MM.1S (cell line): ENCODE data around the gene EIF3F.

ENCODE experiments used
- DNase-seq: peaks from one replicate; pipeline ENCODE4 v3.0.0-alpha.2; 2015
- H2AFZ ChIP-seq: fragments of 300-600 bp; sonication (generic); 2 replicates; pipeline ENCODE4 v1.6.0; 2016; ENCODE audit warnings: antibody characterized with exemption, low read length
- H3F3A ChIP-seq: fragments of 300-600 bp; sonication (generic); 2 replicates; pipeline ENCODE4 v1.6.1; 2016; ENCODE audit warnings: mild to moderate bottlenecking, antibody characterized with exemption, low read length, moderate library complexity, mixed read lengths; ENCODE audit not compliant: insufficient read depth
- H3K27ac ChIP-seq: fragments of 300-600 bp; sonication (generic); 2 replicates; pipeline ENCODE4 v1.5.1; 2016; ENCODE audit warnings: mild to moderate bottlenecking, low read length
- H3K27me3 ChIP-seq: fragments of 300-600 bp; sonication (generic); replicated peaks from 2 replicates; pipeline ENCODE4 v1.6.0; 2016; ENCODE audit warnings: low read length; ENCODE audit not compliant: insufficient read depth
- H3K36me3 ChIP-seq: fragments of 300-600 bp; sonication (generic); replicated peaks from 2 replicates; pipeline ENCODE4 v1.6.1; 2016; ENCODE audit warnings: mild to moderate bottlenecking, low read length, mixed read lengths; ENCODE audit not compliant: insufficient read depth
- H3K4me1 ChIP-seq: fragments of 300-600 bp; sonication (generic); 2 replicates; pipeline ENCODE4 v1.6.1; 2016; ENCODE audit warnings: low read length, mixed read lengths
- H3K4me2 ChIP-seq: fragments of 300-600 bp; sonication (generic); 2 replicates; pipeline ENCODE4 v1.6.0; 2016; ENCODE audit warnings: low read depth, low read length
- H3K4me3 ChIP-seq: fragments of 300-600 bp; sonication (generic); 2 replicates; pipeline ENCODE4 v1.5.1; 2016; ENCODE audit warnings: low read length, mixed read lengths
- H3K79me2 ChIP-seq: fragments of 300-600 bp; sonication (generic); 2 replicates; pipeline ENCODE4 v1.6.1; 2016; ENCODE audit warnings: mixed run types, low read length, mixed read lengths
- H3K9ac ChIP-seq: fragments of 300-600 bp; sonication (generic); 2 replicates; pipeline ENCODE4 v1.6.1; 2016; ENCODE audit warnings: low read length, mixed read lengths
- H3K9me2 ChIP-seq: fragments of 300-600 bp; sonication (generic); replicated peaks from 2 replicates; pipeline ENCODE4 v1.6.1; 2016; ENCODE audit warnings: mild to moderate bottlenecking, low read length, mixed read lengths; ENCODE audit not compliant: insufficient read depth
- H3K9me3 ChIP-seq: fragments of 300-600 bp; sonication (generic); replicated peaks from 2 replicates; pipeline ENCODE4 v1.6.1; 2016; ENCODE audit warnings: mild to moderate bottlenecking, low read length, mixed read lengths; ENCODE audit not compliant: insufficient read depth
- H4K20me1 ChIP-seq: fragments of 300-600 bp; sonication (generic); 2 replicates; pipeline ENCODE4 v1.6.1; 2016; ENCODE audit warnings: mild to moderate bottlenecking, low read length, moderate library complexity, mixed read lengths; ENCODE audit not compliant: insufficient read depth
- CTCF ChIP-seq: fragments of 300-600 bp; sonication (generic); IDR thresholded peaks from 2 replicates; pipeline ENCODE4 v1.5.1; 2016; ENCODE audit warnings: antibody characterized with exemption, low read length, mixed read lengths
- EZH2 ChIP-seq: fragments of 300-600 bp; sonication (generic); optimal IDR thresholded peaks from 2 replicates; pipeline ENCODE3; 2017; ENCODE audit warnings: low read depth, mild to moderate bottlenecking, antibody characterized with exemption, low read length, mixed read lengths
- EZH2phosphoT487 ChIP-seq: fragments of 300-600 bp; sonication (generic); IDR thresholded peaks from 2 replicates; pipeline ENCODE4 v1.6.1; 2018; ENCODE audit warnings: antibody characterized with exemption, low read length

The EIF3F gene

GRCh38 chr11:7999795-8000194, 12.7 kb downstream of the EIF3F start:
- no peaks in the 10 kb centered on the region for H3K4me1 ChIP-seq
- no peak overlapping the region for H3K4me2 ChIP-seq
- no peaks in the 10 kb centered on the region for H3K27me3 ChIP-seq
- H3K36me3 ChIP-seq, result peaks cover 12% of the 10 kb centered on the region; the same call in 1 of the 2 replicates
- H3K4me3 ChIP-seq, result no peak overlapping the region
- no peaks in the 10 kb centered on the region for H3K9me2 ChIP-seq
- H3K9me3 ChIP-seq, result no peaks in the 10 kb centered on the region
- H3K79me2 ChIP-seq, result no peaks in the 10 kb centered on the region
- no peaks in the 10 kb centered on the region for H3F3A ChIP-seq
- no peak for DNase-seq
- TF ChIP-seq EZH2 (no peak), CTCF (no peak), EZH2phosphoT487 (no peak)
- H3K9ac ChIP-seq, result no peak overlapping the region
- no peak overlapping the region for H2AFZ ChIP-seq
- no peak overlapping the region for H3K27ac ChIP-seq
- no peaks in the 10 kb centered on the region for H4K20me1 ChIP-seq

GRCh38 chr11:8000390-8000789, 13.3 kb downstream of the EIF3F start:
- no peak overlapping the region for H3K9ac ChIP-seq
- H3K27me3 ChIP-seq, result no peaks in the 10 kb centered on the region
- H3K4me3 ChIP-seq, result no peak overlapping the region
- no peaks in the 10 kb centered on the region for H4K20me1 ChIP-seq
- no peaks in the 10 kb centered on the region for H3K4me1 ChIP-seq
- H3K79me2 ChIP-seq, result no peaks in the 10 kb centered on the region
- no peaks in the 10 kb centered on the region for H3K9me2 ChIP-seq
- no peaks in the 10 kb centered on the region for H3K9me3 ChIP-seq
- H3K36me3 ChIP-seq, result peaks cover 10% of the 10 kb centered on the region; the same call in 1 of the 2 replicates
- TF ChIP-seq CTCF, result no peak
- no peak for DNase-seq
- H3K4me2 ChIP-seq, result no peak overlapping the region
- no peak overlapping the region for H3K27ac ChIP-seq
- H3F3A ChIP-seq, result no peaks in the 10 kb centered on the region
- H2AFZ ChIP-seq, result no peak overlapping the region

GRCh38 chr11:8002676-8003075, 15.5 kb downstream of the EIF3F start:
- Histone ChIP-seq H3K9me3 (no peaks in the 10 kb centered on the region), H3F3A (no peaks in the 10 kb centered on the region), H3K9me2 (no peaks in the 10 kb centered on the region), H4K20me1 (no peaks in the 10 kb centered on the region), H3K79me2 (no peaks in the 10 kb centered on the region), H2AFZ (no peak overlapping the region), H3K9ac (no peak overlapping the region), H3K4me2 (no peak overlapping the region), H3K36me3 (no peaks in the 10 kb centered on the region; the same call in 1 of the 2 replicates), H3K27ac (no peak overlapping the region), H3K4me1 (no peaks in the 10 kb centered on the region), H3K4me3 (no peak overlapping the region), H3K27me3 (no peaks in the 10 kb centered on the region)
- TF ChIP-seq CTCF, result no peak
- TF ChIP-seq EZH2phosphoT487, result no peak
- TF ChIP-seq EZH2, result no peak
- no peak for DNase-seq
